Measurements from ENCODE around the gene KRT73.

Gene KRT73

DNA sequence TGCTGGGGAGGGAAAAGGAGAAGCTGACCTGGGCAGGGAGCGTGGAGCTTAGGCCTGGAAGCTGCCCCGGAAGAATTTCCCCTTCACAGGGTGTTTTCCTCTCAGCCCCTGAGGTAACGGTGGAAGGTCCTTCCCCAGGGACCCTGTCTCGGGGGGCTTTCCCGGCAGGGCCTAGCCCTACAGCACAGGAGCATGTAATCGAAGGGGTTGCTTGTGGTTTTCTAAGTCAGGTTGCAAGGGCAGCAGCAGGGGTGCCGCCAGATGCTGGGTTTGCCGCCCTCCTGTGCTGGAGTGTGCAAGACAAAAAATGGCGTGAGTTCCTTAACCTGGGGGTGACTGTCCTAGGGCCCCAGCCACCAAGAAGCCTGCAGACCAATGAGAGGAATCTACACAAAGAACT lies 43.1 kb downstream of the KRT73 start:
- Mint-ChIP-seq H3K4me3 (no peak overlapping the region), H3K9me3 (no peaks in the 10 kb centered on the region), H3K27ac (no peak overlapping the region), H3K27me3 (peaks cover 2% of the 10 kb centered on the region), H3K36me3 (ENCODE audit: low read depth) (no peaks in the 10 kb centered on the region), H3K4me1 (ENCODE audit: low read depth) (no peaks in the 10 kb centered on the region)
- intact Hi-C loops (cut with micrococcal nuclease), result no loop called here

DNA sequence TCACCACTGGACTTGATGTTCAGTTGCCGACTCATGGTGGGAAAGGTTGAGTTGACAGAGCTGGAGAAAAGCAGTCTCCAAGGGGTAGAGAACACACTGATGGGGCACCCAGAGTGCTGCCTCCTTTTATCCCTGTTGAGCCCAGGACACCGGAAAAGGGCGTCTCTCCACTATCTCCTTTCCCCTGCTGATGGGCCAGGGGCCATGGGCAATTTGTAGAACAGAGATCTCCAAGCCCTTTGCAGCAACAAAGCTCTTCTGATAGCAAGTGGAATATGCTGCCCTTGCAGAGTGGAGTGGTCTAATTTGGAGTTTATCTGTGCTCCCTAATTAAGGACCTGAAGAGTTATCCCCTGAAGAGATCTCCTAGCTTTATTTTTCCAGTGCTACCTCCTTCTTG lies 44.6 kb downstream of the KRT73 start, which contains the start of gene KRT74:
TSS of gene KRT74 (minus strand) at position 101 of the 400 bp plus-strand sequence. CDS start at position 35, 66 bp downstream.
- H3K9me3 Mint-ChIP-seq, result no peaks in the 10 kb centered on the region
- no peak within 1 kb of the TSS for H3K27ac Mint-ChIP-seq
- no peaks in the 10 kb centered on the region for H3K36me3 Mint-ChIP-seq (ENCODE audit: low read depth)
- H3K4me1 Mint-ChIP-seq (ENCODE audit: low read depth), result no peaks in the 10 kb centered on the region
- intact Hi-C loops (cut with micrococcal nuclease), result no loop called here
- H3K4me3 Mint-ChIP-seq, result no peak within 1 kb of the TSS
- H3K27me3 Mint-ChIP-seq, result peaks cover 4% of the 10 kb centered on the region

DNA sequence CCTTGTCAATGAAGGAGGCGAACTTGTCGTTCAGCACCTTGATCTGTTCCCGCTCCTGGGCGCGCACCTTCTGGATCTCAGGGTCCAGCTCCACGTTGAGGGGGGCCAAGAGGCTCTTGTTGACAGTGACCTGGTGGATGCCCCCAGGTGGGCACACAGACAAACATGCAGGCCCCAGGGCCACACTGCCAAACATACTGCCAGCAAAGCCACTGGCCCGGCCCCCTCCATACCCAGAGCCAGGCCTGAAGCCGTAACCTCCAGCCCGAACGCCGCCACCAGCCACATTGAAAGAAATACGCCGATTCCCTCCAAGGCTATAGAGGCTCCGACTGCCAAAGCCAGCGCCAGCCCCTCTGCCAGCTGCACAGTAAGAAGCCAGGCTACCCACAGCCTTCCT lies 45.1 kb downstream of the KRT73 start:
- peaks cover 3% of the 10 kb centered on the region for H3K27me3 Mint-ChIP-seq
- no peaks in the 10 kb centered on the region for H3K36me3 Mint-ChIP-seq (ENCODE audit: low read depth)
- H3K27ac Mint-ChIP-seq, result no peak overlapping the region
- intact Hi-C loops (cut with micrococcal nuclease), result no loop called here
- no peak overlapping the region for H3K4me3 Mint-ChIP-seq
- no peaks in the 10 kb centered on the region for H3K9me3 Mint-ChIP-seq
- H3K4me1 Mint-ChIP-seq (ENCODE audit: low read depth), result no peaks in the 10 kb centered on the region

DNA sequence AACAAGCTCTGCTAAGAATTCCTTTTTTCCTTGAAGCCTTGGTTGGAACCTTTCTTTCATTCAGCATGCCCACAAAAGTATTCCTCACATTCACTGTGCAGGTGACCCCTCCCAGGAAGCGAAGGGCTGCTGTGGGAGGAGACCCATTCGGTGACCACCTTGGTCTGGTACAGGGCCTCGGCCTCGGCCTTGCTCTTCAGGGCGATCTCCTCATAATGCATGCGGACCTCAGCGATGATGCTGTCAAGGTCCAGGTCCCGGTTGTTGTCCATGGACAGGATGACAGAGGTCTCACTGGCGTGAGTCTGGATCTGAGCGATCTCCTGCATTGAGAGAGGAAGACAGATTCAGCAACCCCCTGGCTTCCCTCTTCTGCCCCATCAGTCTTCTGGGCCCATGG lies 47.8 kb downstream of the KRT73 start:
- Mint-ChIP-seq H3K27ac (no peak overlapping the region), H3K9me3 (no peaks in the 10 kb centered on the region), H3K4me1 (ENCODE audit: low read depth) (no peaks in the 10 kb centered on the region), H3K4me3 (no peak overlapping the region), H3K36me3 (ENCODE audit: low read depth) (no peaks in the 10 kb centered on the region), H3K27me3 (peaks cover 5% of the 10 kb centered on the region)
- intact Hi-C loops (cut with micrococcal nuclease), result no loop called here

DNA sequence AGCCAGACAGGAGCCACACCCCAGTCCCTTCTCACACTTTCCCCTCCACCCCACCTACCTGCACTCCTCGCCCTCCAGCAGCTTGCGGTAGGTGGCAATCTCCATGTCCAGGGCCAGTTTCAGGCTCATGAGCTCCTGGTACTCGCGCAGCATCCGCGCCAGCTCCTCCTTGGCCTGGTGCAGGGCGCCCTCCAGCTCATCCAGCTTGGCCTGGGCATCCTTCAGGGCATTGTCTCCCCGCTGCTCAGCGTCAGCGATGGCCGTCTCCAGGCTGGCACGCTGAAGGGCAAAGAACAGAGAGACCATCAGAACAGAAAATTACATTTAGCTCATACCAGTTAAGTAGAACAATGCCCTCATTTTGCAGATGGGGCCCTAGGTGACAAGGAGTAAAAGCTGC lies 50.2 kb downstream of the KRT73 start:
- H3K9me3 Mint-ChIP-seq, result no peaks in the 10 kb centered on the region
- intact Hi-C loops (cut with micrococcal nuclease), result no loop called here
- no peaks in the 10 kb centered on the region for H3K36me3 Mint-ChIP-seq (ENCODE audit: low read depth)
- no peak overlapping the region for H3K4me3 Mint-ChIP-seq
- H3K27ac Mint-ChIP-seq, result no peak overlapping the region
- no peaks in the 10 kb centered on the region for H3K4me1 Mint-ChIP-seq (ENCODE audit: low read depth)
- peaks cover 14% of the 10 kb centered on the region for H3K27me3 Mint-ChIP-seq

DNA sequence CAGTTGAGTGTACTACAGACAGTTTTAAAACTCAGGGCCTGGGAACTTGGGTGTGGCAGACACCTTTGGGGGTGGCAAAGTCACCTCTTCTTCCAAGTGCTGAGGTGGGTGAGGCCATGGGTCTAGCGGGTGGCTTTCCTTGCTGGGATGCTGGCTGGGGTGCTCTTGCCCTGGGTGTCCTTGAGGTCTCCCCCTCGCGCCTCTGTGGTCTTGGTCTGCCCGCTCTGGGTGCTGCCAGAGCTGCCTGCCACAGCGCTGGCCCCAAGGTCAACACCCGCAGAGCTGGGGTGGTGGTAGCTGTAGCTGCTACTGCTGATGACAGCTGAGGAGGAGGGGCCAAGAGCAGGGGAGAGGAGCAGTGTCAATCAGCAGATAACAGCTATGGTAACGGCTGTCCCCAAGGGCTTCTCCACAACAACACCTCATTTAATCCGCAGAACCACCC lies 51.5 kb downstream of the KRT73 start:
- Mint-ChIP-seq H3K27me3 (peaks cover 14% of the 10 kb centered on the region), H3K4me3 (no peak overlapping the region)

DNA sequence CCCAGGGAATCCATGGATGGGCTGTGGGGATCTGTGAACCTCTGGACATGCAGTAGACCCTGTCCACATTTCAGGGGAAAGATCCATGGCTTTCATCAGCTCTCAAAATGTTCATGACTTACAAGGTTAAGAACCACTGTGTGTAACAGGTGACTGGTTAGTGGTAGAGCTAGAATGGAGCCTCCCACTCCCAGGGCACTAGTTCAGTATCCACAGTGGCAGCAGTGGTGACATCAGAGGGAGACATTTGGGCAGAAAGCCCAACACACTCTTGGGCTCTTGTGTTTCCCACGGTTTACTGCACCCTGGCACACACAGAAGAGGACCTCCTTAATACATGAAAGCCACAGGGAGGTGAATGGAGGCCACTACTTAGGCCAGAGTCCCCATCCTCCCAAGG lies 53.8 kb downstream of the KRT73 start:
- Mint-ChIP-seq H3K27ac (no peak overlapping the region), H3K9me3 (no peaks in the 10 kb centered on the region), H3K4me1 (ENCODE audit: low read depth) (no peaks in the 10 kb centered on the region)

More for the DNA sequence above, 51.5 kb downstream of the KRT73 start:
- Mint-ChIP-seq H3K36me3 (ENCODE audit: low read depth) (no peaks in the 10 kb centered on the region), H3K9me3 (no peaks in the 10 kb centered on the region), H3K4me1 (ENCODE audit: low read depth) (no peaks in the 10 kb centered on the region), H3K27ac (no peak overlapping the region)
- intact Hi-C loops (cut with micrococcal nuclease), result no loop called here

DNA sequence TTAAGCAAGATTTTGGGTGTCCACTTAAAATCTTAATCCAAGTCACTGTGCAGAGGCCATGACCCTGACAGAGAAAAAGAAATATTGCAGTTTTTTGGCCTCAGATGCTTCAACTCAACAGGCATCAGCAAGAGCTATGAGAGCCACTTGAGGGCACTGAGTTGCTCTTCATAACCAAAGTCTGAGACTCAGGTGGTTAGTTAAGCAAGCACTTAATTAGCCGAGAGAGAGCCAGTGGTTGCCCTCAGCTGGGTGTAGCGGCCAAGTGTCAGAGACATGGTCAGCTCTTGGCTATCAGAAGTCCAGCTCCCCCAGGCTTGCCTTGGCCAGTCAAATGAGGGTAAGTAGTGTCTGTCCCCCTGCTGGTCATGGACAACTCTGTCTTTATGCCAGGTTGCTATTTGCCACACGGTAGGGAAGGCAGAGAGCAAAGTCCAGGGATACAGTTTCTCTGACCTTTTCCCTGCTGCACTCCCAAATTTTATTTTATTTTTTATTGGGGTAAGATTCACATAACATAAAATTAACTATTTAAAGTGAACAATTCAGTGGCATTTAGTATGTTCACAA lies 56.4 kb downstream of the KRT73 start:
- Mint-ChIP-seq H3K27me3 (peaks cover 24% of the 10 kb centered on the region), H3K4me3 (no peak overlapping the region), H3K36me3 (ENCODE audit: low read depth) (no peaks in the 10 kb centered on the region), H3K9me3 (no peaks in the 10 kb centered on the region), H3K27ac (no peak overlapping the region), H3K4me1 (ENCODE audit: low read depth) (no peaks in the 10 kb centered on the region)
- intact Hi-C loops (cut with micrococcal nuclease), result no loop called here

More for the DNA sequence above, 53.8 kb downstream of the KRT73 start:
- intact Hi-C loops (cut with micrococcal nuclease), result no loop called here
- Mint-ChIP-seq H3K36me3 (ENCODE audit: low read depth) (no peaks in the 10 kb centered on the region), H3K27me3 (peaks cover 18% of the 10 kb centered on the region), H3K4me3 (no peak overlapping the region)

DNA sequence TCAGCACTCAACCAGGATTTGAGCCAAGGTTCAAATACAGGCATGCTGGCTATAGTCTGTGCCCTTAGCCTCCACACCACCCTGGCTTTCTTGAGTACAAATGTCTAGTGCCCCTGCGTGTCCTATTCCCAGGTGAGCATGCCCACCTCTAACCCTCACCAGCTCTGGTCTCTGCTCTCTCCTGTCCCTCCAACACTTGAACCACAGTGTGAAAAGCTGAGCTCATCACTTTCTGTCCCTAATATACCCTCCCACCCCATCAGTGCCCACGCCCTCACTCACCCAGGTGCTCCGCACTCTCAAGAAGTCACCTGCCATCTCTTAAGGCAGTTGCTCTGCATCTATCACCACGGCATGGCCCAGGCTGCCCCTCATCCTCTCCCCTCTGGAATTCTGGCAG lies 58.4 kb downstream of the KRT73 start:
- Mint-ChIP-seq H3K36me3 (ENCODE audit: low read depth) (no peaks in the 10 kb centered on the region), H3K27me3 (peaks cover 28% of the 10 kb centered on the region), H3K27ac (no peak overlapping the region), H3K4me1 (ENCODE audit: low read depth) (no peaks in the 10 kb centered on the region), H3K4me3 (no peak overlapping the region), H3K9me3 (no peaks in the 10 kb centered on the region)
- intact Hi-C loops (cut with micrococcal nuclease), result no loop called here

DNA sequence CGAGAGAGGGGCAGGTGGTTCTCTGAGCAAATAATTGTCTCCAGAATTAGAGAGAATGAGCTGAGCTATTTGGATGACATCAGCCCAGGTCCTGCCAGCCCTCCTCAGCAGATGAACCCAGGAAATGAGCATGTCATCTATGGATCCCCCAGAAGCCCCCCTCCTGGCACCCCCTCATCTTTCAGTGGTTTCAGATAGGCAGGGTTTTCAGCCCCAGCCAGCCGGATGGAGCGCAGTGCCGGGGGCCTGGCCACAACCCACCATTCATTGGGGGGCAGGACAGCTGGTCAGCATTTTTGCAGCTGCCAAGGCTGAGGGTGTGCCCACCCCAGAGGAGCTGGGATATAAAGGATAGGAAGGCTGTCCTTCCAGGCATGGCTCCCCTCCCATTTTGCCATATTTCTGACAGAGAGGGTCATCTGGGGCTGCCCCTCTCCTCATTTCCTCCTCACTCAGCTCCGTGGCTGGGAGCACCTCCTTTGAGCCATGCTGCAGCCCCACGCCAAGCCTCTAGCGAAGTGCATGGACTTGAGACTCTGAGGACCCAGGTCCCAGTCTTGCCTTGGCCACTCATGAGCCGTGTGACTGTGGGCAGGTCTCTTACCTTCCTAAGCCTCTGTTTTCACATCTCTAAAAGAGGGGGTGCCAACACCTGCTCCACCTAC lies 59.4 kb downstream of the KRT73 start:
- Mint-ChIP-seq H3K27me3 (peaks cover 25% of the 10 kb centered on the region), H3K4me1 (ENCODE audit: low read depth) (no peaks in the 10 kb centered on the region)

More for the DNA sequence above, 59.4 kb downstream of the KRT73 start:
- Mint-ChIP-seq H3K36me3 (ENCODE audit: low read depth) (no peaks in the 10 kb centered on the region), H3K4me3 (no peak overlapping the region), H3K9me3 (no peaks in the 10 kb centered on the region), H3K27ac (no peak overlapping the region)
- intact Hi-C loops (cut with micrococcal nuclease), result no loop called here

All from dendritic cell treated with granulocyte-macrophage colony-stimulating factor and Interleukin-4, amounts not matched to agents 40 ng/mL and 50 ng/mL, for 4 days (primary cell).